Astrocyte of the spinal cord (primary cell): Measurements from ENCODE around the gene PKM.
A peak's percentile ranks its signal among the peaks of the same experiment; 100 is the strongest.

Experiments
- DNase-seq: peaks from one replicate; pipeline ENCODE4 v3.0.0; 2011; ENCODE audit warnings: low read depth, low spot score
- H3K4me3 ChIP-seq: 2 replicates; pipeline ENCODE4 v1.5.1; 2011; ENCODE audit warnings: low read depth, mild to moderate bottlenecking, low read length, moderate library complexity
- in situ Hi-C: cut with HindIII; loops from 2 replicates; pipeline ENCODE4 v1.10.0; 2017; ENCODE audit warnings: low sequenced_read_pairs
- TF ChIP-seq, protein P1 (sequence below): IDR thresholded peaks from 2 replicates; pipeline ENCODE4 v1.5.1; 2012; ENCODE audit warnings: low read depth, mild to moderate bottlenecking, low read length, inconsistent platforms

The PKM gene

DNA sequence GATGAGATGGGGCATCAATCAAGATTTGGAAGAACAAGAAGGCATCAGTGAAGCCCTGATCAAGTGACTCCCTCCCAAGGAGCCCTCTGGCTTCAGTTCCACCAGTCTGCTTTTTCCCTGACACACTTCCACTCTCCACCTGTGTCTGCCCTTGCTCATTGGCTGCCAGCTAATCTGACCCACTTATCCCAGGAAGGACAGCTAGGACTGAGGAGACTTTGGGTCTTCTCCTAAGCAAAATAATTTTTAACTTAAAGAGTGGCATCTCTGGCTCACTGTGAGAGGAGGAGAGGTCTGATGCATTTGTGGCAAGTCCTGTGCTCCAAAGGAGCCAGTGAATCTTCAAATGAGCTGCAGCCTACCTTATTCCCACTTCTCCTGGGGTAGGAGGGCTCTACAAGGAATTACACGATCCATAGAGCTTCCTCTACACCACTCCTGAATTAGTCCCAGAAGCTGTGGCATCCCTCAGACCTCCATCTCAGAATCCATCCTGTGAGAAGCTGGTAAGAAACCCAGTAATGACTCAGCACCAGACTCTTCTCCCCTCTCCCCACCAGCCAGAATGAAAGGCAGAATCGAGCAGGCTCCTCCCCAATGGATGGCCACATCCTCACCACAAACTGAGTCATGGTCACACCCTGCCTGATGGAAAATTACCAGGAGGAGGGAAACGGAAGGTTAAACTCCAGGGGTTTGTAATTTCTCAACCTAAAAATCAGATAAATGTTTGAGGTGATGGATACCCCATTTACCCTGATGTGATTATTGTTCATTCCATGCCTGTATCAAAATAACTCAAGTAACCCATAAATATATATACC is 6.3 kb upstream of the PKM start:
- TF ChIP-seq, protein P1, sequence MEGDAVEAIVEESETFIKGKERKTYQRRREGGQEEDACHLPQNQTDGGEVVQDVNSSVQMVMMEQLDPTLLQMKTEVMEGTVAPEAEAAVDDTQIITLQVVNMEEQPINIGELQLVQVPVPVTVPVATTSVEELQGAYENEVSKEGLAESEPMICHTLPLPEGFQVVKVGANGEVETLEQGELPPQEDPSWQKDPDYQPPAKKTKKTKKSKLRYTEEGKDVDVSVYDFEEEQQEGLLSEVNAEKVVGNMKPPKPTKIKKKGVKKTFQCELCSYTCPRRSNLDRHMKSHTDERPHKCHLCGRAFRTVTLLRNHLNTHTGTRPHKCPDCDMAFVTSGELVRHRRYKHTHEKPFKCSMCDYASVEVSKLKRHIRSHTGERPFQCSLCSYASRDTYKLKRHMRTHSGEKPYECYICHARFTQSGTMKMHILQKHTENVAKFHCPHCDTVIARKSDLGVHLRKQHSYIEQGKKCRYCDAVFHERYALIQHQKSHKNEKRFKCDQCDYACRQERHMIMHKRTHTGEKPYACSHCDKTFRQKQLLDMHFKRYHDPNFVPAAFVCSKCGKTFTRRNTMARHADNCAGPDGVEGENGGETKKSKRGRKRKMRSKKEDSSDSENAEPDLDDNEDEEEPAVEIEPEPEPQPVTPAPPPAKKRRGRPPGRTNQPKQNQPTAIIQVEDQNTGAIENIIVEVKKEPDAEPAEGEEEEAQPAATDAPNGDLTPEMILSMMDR: no peak
- DNase-seq: peak; percentile 98
- in situ Hi-C loops: no loop called here
- peak overlapping the region; percentile 45 for H3K4me3 ChIP-seq

DNA sequence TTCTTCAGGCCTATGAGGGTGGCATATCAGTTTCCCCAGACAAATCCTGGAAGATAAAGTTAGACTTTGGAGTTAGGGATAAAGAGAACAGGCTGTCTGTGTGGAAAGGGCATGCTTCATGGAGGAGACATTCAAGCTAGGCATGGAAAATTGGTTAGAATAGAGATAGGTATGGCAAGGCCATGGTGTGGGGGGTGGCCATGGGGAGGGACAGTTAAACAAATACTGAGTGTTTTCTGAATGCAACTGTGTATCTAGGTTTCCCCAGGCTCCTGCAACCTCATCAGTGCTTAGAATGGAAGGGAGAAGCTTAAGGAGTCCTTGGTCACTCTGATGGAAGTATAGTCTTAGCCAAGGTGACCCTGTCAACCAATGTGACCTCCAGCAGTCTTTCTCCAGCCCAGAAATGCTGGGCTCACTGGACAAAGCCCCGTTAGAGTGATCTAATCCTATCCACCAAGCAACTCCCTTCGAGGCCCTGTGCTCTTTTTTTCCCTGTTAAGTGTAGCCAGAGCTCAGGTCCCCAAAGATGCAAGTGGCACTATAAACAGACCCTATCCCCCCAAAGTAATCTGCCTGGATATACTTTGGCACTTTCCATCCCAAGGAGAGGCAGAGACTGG is 5.5 kb upstream of the PKM start:
- no peak for DNase-seq
- H3K4me3 ChIP-seq: peak overlapping the region; percentile 45
- TF ChIP-seq, protein P1: no peak
- in situ Hi-C loops: no loop called here

DNA sequence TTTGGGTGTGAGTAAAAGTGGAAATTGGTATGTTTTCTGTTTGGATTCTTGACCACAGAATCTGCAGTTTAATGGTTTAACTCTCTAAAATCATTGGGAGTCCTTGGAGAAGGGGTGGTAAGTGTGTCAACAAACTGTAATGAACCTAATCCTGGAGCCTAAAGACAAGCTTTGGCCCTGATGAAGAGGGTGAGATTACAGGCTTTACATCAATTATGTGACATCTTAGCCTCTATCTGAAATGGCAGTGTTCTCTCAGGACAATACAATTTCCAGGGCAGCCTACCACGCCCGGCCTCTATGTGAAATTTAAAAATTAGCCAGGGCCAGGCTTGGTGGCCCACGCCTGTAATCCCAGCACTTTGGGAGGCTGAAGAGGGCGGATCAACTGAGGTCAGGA is 4.3 kb upstream of the PKM start:
- DNase-seq: no peak
- TF ChIP-seq, protein P1: no peak
- H3K4me3 ChIP-seq: no peak overlapping the region
- in situ Hi-C loops: no loop called here

DNA sequence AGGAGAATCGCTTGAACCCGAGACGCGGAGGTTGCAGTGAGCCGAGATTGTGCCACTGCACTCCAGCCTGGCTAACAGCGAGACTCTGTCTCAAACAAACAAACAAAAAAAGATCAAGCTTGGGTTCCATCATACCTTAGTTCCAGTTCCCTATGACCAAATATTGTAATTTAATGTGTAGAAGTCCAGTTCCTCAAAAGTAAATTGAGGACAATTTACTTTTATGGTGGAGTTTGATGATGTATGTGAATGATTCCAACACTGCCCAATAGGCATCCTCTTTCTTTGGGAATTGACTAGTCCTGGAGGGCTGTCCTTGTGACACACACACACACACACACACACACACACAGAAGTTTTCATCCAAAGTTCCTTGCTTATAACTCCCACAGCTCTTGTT is 2.8 kb upstream of the PKM start:
- TF ChIP-seq, protein P1: no peak
- in situ Hi-C loops: no loop called here
- no peak overlapping the region for H3K4me3 ChIP-seq
- no peak for DNase-seq

DNA sequence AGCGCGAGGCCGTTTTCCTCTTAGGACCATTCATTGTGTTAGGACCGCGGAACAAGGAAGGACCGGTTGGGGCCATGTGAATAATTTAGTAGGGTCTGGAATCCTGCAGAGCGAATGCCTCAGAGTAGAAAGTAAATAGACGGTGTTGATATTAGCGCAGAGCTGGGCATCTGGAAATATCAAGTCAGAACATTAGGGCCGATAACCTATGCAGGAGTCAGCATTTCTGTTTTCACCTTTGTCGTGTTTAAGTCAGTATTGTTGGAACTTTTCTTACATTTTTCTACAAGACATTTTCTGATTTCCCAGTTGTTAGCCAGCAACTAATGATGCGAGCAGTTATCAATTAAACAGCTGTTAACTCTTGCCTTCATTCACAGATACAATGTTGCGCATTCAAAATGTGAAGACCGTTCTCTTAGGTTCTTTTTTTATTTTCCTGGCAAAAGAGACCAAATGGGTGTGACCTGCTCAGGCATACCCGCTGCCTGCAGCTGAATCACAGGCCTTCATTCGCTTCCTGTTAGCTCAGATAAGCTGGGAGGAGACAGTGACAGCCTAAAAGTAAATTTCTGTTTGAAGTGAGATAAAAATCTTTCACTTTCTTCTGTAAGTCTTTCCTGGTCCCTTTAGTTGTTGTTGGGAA is 966 bp upstream of the PKM start:
- in situ Hi-C loops: no loop called here
- TF ChIP-seq, protein P1: no peak
- peak overlapping the region; percentile 93 for H3K4me3 ChIP-seq
- peak; percentile 85 for DNase-seq

DNA sequence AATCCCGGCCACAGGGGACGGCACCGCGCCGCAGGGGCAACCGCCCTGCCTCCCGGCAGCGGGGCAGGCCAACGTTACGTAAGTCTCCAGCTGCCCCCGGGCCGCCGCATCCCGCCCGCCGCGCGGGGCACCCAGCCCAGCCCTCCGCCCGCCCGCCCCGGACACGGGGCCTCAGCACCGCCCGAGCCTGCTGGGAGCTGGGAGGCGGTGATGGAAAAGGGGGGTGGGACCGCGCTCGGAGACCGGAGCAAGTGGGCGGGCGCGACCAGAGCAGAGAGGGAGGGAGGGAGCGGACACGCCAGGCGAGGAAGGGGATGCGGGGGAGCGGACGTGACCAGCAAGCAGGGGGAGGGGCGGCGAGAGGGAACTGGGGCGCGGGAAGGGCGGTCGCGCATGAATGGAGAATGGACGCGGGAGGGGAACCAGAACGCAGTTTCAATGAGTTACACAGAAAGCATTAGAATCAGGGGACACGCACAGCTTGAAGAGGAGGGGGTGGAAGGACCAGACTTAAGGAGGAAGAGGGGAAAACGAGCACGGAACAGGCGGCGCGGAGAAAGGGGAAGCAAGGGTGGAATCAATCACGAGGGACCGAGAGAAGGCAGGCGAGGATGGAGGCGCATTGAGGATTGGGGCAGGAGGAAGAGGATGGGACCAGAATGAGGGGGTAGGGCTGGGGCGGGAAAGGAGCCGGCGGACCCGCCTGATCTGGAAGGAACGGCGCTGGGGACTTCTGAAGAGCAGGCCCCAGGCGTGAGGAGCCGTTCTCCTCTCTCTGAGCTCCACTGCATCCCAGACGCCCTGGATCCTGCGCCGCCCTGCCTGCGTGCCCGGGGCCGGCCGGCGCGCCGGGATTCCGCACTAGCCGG is 559 bp downstream of the PKM start:
- in situ Hi-C loops: no loop called here
- DNase-seq: peak; percentile 94
- TF ChIP-seq, protein P1: no peak
- H3K4me3 ChIP-seq: peak overlapping the region; percentile 93
